Activated B cell treated with CpG ODN at 0.5 μM for 24 hours (primary cell): ENCODE data around the gene SNRNP70. TPM values are rescaled to one million over a fixed set of nuclear protein-coding genes. Genes with fewer than 3 reads are reported as not detected.
"Not testable (repeated sequence)": the region's sequence is repeated elsewhere in the genome, so short reads cannot be mapped to it uniquely, and the experiment has no call there.

Source experiments
- ATAC-seq: fragments of 200-7000 bp; cut with Tn5 transposase; one replicate; pipeline ENCODE4 v1.10.0; 2021; ENCODE audit warnings: low read depth, mild to moderate bottlenecking, moderate library complexity
- CTCF ChIA-PET: fragments of 350-600 bp; sonication (Branson Sonifier 250); formaldehyde crosslinking; loops from one replicate; lab custom pipeline; 2021; ENCODE audit warnings: antibody characterized with exemption; lab: Charles Lee
- POLR2A ChIA-PET: fragments of 350-600 bp; sonication (Branson Sonifier 250); formaldehyde crosslinking; loops from one replicate; lab custom pipeline; 2021; ENCODE audit warnings: antibody characterized with exemption; lab: Charles Lee
- DNase-seq: peaks from one replicate; pipeline ENCODE4 v3.0.0; 2022
- H3K27ac Mint-ChIP-seq: one replicate; pipeline ENCODE4 v1.8.0; 2020; ENCODE audit warnings: mixed read lengths
- H3K27me3 Mint-ChIP-seq: one replicate; pipeline ENCODE4 v1.8.0; 2021; ENCODE audit warnings: mixed read lengths
- H3K36me3 Mint-ChIP-seq: one replicate; pipeline ENCODE4 v1.8.0; 2021; ENCODE audit warnings: low read depth, mixed read lengths
- H3K4me1 Mint-ChIP-seq: one replicate; pipeline ENCODE4 v1.8.0; 2021; ENCODE audit warnings: mixed read lengths
- H3K4me3 Mint-ChIP-seq: one replicate; pipeline ENCODE4 v1.8.0; 2020; ENCODE audit warnings: mild to moderate bottlenecking, mixed read lengths
- H3K9me3 Mint-ChIP-seq: one replicate; pipeline ENCODE4 v1.8.0; 2020; ENCODE audit warnings: mixed read lengths
- intact Hi-C: fragments of 100-400 bp; cut with micrococcal nuclease; formaldehyde crosslinking; loops from one replicate; pipeline ENCODE4 v1.15.1; 2024
- total RNA-seq: library from RNA; stranded (reverse); gene quantifications from 2 replicates; pipeline ENCODE4 v1.2.3, GENCODE V29; 2022
- TF ChIP-seq, protein P1 (sequence below): fragments of 200-600 bp; IDR thresholded peaks from one replicate; pipeline ENCODE4 v1.8.0; 2022; ENCODE audit warnings: antibody characterized with exemption, mild to moderate bottlenecking

Gene SNRNP70
- total RNA-seq, 1 donor from 2014 or later, result 298 TPM

DNA sequence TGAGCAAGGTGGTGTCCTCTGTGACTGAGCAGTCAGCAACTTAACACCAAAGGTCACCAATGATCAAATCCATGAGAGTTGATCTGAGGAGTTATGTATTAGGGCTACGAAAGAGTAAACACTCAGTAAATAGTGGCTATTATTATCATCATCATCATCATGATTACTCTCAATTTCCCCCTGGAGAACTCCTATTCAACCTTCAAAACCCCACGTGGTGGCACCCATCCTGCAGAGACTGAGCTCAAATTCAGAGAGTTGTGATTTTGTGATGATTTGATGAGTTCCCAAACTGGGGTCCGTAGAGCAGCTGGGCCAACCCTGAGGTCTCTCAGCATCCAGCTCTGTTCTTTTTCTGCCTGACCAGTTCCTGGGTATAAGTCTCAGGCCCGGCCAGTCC is 35.4 kb upstream of the SNRNP70 start:
- H3K9me3 Mint-ChIP-seq, H3K36me3 Mint-ChIP-seq, H3K27ac Mint-ChIP-seq, CTCF ChIA-PET, H3K4me3 Mint-ChIP-seq, H3K27me3 Mint-ChIP-seq, DNase-seq, POLR2A ChIA-PET, ATAC-seq, intact Hi-C loops, H3K4me1 Mint-ChIP-seq: not testable (repeated sequence)

DNA sequence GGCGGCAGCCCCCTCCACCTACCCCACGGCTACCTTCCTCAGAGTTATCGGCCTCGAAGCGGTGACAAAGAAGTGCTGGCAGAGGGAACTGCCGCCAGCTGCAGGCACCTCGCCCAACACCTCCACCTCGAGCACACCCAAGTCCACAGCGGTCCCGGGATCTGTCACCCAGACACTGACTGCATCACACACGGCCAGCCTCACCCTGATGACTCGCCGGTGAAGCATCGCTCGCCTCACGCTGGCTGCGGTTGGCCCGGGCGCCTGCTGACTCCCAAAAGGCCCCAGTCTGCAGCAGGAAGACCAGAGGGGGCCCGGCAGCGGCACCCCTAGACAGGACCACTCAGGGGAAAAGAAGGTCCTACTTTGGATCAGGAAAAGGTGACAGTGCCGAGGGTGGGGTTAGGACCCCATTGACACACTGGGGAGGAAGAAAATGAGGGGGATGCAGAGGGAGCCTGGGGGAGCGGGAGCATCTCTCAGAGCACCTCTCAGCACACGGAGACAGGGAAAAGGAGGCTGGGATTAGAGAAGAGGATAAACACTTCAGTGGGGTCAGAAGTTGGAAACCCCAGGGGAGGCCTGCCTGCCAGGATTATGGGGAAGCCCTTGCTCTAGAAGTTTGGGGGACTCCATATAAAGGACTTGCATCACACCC is 34.7 kb upstream of the SNRNP70 start:
- POLR2A ChIA-PET, DNase-seq, H3K4me1 Mint-ChIP-seq, H3K4me3 Mint-ChIP-seq, H3K27ac Mint-ChIP-seq, H3K36me3 Mint-ChIP-seq, CTCF ChIA-PET, H3K27me3 Mint-ChIP-seq, ATAC-seq, intact Hi-C loops, H3K9me3 Mint-ChIP-seq: not testable (repeated sequence)

DNA sequence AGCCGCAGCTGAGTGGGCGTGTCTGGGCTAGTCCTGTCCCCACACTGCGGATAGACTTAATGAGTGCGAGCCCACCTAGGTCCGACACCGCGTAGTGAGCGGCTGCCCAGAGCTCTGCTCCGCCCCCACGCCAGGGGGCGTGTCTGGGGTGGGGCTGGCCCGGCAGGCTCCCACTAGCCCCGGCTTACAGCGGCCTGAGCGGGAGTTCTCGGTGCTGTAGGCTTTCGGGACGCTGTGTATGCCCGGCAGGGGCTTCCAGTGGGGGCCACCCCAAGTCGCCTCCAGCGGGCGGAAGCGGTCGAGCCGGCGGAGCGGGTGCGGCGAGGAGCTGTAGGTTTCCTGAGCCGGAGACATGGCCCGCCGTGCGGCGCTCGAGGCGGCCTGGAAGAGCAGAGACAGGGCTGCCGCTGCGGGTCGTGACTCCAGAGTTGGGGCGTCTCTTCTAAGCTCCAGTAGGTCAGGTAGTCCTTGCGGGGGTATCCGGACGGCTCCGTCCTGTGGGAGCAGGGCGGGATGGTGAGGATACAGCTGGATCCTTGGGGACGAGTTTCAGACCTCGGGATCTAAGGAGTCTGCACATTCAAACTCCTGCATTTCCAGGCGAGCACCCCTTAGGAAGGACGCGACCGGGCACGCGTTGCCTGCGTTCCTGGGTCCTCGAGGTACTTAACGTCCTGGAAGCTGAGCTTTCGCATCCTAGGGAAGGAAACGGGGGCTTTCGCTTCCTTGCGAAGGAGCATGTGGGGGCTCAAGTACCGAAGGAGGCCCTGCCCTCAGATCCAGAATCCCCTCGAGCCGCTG is 28.9 kb upstream of the SNRNP70 start:
- no peaks in the 10 kb centered on the region for H3K36me3 Mint-ChIP-seq
- H3K4me3 Mint-ChIP-seq, result peak overlapping the region; percentile 79
- intact Hi-C loops, result loop anchor here (5.0 kb wide), 1 partner anchor 39 kb away; the partner anchor contains the start of gene LHB
- no peak overlapping the region for H3K27ac Mint-ChIP-seq
- H3K27me3 Mint-ChIP-seq, result peaks cover 33% of the 10 kb centered on the region
- H3K4me1 Mint-ChIP-seq, result peaks cover 24% of the 10 kb centered on the region
- ChIA-PET CTCF (interaction anchor here (1.0 to 1.3 kb wide), 2 partner anchors 48 to 152 kb away, joined by 3 read pairs; no protein-coding TSS in a partner anchor), POLR2A (interaction anchor here (0.5 to 1.0 kb wide), 3 partner anchors 62 to 171 kb away, joined by 3 to 6 read pairs (median 3); partner anchors contain the start of gene RUVBL2)
- ATAC-seq (peak; percentile 83), DNase-seq (peak; percentile 72)
- H3K9me3 Mint-ChIP-seq, result no peaks in the 10 kb centered on the region
- TF ChIP-seq, protein P1, sequence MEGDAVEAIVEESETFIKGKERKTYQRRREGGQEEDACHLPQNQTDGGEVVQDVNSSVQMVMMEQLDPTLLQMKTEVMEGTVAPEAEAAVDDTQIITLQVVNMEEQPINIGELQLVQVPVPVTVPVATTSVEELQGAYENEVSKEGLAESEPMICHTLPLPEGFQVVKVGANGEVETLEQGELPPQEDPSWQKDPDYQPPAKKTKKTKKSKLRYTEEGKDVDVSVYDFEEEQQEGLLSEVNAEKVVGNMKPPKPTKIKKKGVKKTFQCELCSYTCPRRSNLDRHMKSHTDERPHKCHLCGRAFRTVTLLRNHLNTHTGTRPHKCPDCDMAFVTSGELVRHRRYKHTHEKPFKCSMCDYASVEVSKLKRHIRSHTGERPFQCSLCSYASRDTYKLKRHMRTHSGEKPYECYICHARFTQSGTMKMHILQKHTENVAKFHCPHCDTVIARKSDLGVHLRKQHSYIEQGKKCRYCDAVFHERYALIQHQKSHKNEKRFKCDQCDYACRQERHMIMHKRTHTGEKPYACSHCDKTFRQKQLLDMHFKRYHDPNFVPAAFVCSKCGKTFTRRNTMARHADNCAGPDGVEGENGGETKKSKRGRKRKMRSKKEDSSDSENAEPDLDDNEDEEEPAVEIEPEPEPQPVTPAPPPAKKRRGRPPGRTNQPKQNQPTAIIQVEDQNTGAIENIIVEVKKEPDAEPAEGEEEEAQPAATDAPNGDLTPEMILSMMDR, result no peak

DNA sequence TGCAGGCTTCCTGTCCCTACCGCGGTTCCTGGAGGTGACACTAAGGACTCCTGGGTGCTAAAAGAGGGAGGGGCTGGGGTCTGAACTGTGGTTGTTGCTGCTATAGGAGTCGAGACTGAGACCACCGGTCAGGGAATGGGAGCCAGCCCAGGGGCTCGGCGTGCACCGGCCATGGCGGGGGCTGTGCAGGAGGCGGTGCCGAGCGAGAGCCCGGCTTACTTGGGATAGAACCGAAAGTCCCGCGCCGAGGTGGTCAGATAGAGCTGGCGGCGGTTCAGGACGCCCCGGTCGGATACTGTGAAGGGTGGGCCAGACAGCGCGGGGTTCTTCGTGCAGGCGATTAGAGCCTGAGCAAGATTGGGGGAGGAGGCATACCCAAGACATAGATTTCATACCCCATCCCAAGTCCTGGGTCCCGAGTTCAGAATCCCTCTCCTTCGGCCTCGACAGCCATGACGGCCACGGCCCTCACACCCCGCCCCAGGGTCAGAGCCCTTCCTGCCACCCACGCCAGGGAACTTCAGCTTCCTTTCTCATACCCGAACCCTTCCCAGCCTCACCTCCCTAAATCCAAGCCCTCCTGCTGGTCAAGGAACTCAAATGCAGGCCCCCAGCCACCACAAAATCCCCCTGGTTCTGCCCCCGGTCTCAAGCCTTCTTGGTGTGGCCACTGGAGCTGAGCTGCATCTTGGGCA is 28.2 kb upstream of the SNRNP70 start:
- ChIA-PET POLR2A (interaction anchor here (0.6 to 1.0 kb wide), 2 partner anchors 63 to 434 kb away, joined by 3 to 7 read pairs; partner anchors contain the start of gene RUVBL2), CTCF (interaction anchor here (0.9 to 1.3 kb wide), 4 partner anchors 12 to 151 kb away, joined by 3 to 5 read pairs (median 3); partner anchors contain the start of genes GYS1 and RUVBL2)
- intact Hi-C loops, result loop anchor here (5.0 kb wide), 1 partner anchor 40 kb away; the partner anchor contains the start of gene LHB
- H3K4me3 Mint-ChIP-seq, result peak overlapping the region; percentile 79
- H3K4me1 Mint-ChIP-seq, result peaks cover 24% of the 10 kb centered on the region
- H3K9me3 Mint-ChIP-seq, H3K36me3 Mint-ChIP-seq, H3K27ac Mint-ChIP-seq, ATAC-seq: not testable (repeated sequence)
- H3K27me3 Mint-ChIP-seq, result peaks cover 33% of the 10 kb centered on the region
- peak; percentile 27 for DNase-seq

DNA sequence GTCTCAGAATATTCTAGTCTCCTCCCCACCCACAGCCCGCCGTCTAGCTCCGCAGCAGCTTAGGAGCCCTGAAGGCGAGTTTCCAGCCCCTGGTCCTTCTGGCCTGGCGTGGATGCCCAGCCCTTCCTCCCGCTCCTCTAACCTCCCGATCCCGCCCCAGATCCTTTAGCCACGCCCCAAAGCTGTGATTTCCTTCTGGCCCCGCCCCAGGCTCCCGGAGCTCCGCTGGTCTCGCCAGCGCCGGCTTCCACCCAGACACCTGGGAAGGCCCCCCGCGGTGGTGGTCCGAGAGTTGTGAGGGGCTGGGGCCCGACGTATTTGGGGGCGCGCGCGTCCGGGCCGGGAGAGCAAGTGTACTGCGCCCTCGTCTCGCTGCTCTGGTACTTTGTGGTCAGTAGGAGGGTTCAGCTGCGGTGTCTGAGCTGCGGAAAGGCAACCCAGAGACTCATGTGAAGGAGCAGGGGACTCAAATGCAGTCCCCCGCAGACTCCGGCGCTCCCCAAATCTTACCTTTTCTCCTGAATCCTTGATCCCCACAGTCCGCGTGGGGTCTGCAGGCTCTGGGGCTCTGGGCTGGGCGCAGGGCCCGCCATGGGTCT is 27.5 kb upstream of the SNRNP70 start, which contains the start of gene CGB7:
Gene CGB7 (minus strand): TSS at position 114 of the 599 bp plus-strand sequence. CDS start 2,374 bp downstream, outside the sequence.
- peak; percentile 37 for DNase-seq

More for the DNA sequence above, 27.5 kb upstream of the SNRNP70 start, which contains the start of gene CGB7:
- TF ChIP-seq, protein P1, result no peak
- no peak for ATAC-seq
- H3K27me3 Mint-ChIP-seq, result peaks cover 33% of the 10 kb centered on the region
- intact Hi-C loops, result loop anchor here (5.0 kb wide), 1 partner anchor 40 kb away; the partner anchor contains the start of gene LHB
- peaks cover 24% of the 10 kb centered on the region for H3K4me1 Mint-ChIP-seq
- H3K36me3 Mint-ChIP-seq, result no peaks in the 10 kb centered on the region
- H3K4me3 Mint-ChIP-seq, result peak within 1 kb of the TSS; percentile 79
- H3K9me3 Mint-ChIP-seq, result no peaks in the 10 kb centered on the region
- POLR2A ChIA-PET, result interaction anchor here (0.6 kb wide), 1 partner anchor 434 kb away, joined by 7 read pairs; no protein-coding TSS in a partner anchor
- CTCF ChIA-PET, result interaction anchor here (0.9 to 1.2 kb wide), 2 partner anchors 12 to 64 kb away, joined by 3 to 5 read pairs; partner anchors contain the start of genes GYS1 and RUVBL2
- no peak within 1 kb of the TSS for H3K27ac Mint-ChIP-seq
